Stimulated activated CD4-positive, alpha-beta T cell treated with anti-CD3 and anti-CD28 coated beads, Interleukin-1b, Interleukin-23, amount 100 ng/mL, for 24 hours (primary cell): ENCODE data around the gene CLIC5.

ENCODE experiments used
- DNase-seq, 4 experiments: peaks; one replicate each; pipeline ENCODE4 v3.0.0-alpha.2; 2020; ENCODE audit warnings: low read depth in 4 of 4, low spot score in 1 of 4

Gene CLIC5

GRCh38 chr6:45900808-45901752, 114.6 kb downstream of the CLIC5 start:
- no peak for DNase-seq

- DNase-seq = no peak
These were observed 116.0 kb downstream of the CLIC5 start for GRCh38 chr6:45899683-45899946.

- no peak for DNase-seq
These were observed 116.5 kb downstream of the CLIC5 start for GRCh38 chr6:45898941-45899682.

DNA sequence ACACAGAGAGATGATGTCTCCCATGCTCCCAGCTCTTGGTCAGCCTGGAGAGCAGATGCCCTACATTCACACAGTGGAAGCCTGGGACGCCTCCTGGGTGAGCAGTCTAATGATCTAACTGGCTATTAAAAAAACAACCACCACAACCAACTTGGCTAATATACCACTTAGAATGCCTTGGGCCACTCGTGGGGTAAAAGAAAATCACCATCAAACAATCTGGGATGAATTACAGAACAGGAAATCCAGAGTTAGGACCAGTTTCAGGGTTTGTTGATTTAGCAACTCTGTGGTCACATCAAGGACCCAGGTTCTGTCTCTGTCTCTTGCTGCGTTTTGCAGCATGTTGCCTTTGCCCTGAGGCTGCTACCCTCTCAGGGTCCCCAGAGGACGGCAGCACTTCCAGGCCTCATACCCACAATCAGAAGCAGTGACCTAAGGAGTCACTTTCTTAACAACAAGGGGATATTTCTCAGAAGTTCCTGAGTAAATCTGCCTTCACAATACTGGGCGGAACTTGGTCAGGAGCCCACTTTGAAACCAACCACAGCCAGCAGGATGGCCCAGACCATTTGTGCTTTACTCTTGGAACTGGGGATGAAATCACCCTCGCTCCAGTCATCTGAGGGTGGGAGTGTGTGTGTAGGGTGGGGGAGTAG, 118.7 kb downstream of the CLIC5 start:
- DNase-seq = no peak

DNA sequence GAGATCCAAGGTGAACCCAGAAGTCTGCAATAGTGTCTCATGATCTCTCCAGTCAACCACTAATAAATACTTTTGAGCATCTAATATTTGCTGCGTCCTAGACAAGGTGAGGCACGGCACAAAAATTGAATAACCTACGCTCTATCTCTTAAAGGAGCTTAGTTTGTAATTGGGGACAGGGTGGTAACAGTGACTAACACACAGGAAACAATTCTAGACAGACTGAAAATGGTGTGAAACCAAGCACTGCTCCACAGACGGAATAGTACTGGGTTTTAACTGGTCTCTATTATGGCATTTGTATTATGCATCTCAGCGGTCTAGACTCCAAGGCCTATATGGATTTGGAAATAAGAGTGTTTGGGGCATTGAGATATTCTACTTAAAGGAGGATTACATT, 120.1 kb downstream of the CLIC5 start:
- DNase-seq = no peak

DNA sequence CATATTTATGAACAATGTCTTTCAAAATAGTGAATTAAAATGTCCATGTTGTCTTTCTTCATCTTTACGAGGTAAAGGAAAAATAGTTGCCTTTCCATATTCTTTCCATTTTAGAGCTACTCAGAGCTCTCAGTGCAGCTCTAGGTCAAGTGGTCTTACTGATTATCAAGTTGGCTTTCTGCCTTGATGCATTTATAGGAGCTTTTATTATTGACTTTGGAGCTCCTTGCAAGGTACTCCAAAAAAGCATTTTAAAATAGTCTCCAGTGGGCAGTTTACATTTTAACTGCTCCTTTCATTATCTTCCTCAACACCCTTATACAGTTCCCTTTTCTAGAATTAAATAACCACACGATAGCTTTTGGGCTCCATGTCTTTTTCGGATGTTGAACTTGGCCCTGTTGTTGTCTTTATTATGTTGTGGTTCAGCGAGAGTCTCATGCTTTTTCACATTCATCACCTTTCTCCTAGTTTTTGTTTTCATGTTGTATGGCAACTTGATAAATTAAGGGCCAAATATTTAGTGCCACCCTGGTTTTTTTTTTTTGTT, 122.9 kb downstream of the CLIC5 start:
- DNase-seq = no peak

DNA sequence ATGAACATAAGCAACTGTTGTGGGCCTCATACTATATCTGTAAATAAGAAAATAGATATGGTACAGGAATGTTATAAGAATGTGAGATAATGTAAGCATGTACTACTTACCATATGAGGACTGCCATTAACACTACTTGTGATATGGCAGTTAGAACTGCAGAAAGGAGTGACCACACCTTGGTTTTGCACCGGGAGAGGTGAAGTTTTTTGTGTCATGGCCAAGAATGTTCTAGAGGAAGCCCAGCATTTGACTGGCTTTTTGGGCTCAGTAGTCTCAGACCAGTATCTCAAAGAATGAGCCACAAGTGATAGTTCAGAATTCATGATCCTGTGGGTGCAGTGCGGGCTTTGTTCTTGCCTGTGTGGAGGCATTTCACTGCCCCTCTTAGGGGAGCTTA, 123.5 kb downstream of the CLIC5 start:
- no peak for DNase-seq

GRCh38 chr6:45886776-45887175, 128.9 kb downstream of the CLIC5 start:
- no peak for DNase-seq

- DNase-seq = no peak
These were observed 131.3 kb downstream of the CLIC5 start for GRCh38 chr6:45884336-45884735.

- DNase-seq = no peak
These were observed 133.0 kb downstream of the CLIC5 start for GRCh38 chr6:45882671-45883070.

DNA sequence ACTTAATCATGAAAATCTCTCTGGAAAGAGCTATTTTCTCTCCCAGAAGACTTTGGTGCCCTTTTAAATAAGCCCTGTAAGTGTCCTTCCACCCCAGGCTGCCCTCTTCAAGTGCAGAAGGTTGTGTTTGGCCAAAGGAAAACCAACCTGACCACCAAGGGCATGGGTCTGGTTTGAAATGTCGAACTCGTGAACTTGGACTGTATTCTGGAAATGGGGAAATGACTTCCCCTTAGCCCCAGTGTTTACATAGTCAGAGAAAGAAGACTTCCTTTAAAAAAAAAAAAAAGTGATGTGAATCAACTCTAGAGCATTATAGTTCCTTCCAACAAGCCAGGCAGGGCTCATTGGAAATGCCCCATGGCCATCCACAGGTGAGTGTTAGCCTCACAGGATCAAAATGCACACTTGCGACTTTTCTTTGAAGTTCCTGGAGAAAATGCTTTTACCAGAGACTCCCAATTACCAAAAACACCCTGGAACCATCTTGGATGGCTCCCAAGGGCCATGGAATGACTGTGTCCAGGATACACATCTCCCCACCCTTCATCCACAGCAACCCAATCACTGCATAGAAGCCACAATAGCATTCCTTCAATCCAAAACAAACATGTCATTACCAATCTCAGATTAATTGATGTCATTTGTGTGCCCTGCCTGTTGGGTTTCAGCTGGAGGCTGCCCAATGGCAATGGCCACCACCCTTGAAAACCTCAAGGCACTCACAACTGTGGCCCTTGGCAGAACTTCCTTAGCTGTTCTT, 133.8 kb downstream of the CLIC5 start:
- DNase-seq = no peak

DNA sequence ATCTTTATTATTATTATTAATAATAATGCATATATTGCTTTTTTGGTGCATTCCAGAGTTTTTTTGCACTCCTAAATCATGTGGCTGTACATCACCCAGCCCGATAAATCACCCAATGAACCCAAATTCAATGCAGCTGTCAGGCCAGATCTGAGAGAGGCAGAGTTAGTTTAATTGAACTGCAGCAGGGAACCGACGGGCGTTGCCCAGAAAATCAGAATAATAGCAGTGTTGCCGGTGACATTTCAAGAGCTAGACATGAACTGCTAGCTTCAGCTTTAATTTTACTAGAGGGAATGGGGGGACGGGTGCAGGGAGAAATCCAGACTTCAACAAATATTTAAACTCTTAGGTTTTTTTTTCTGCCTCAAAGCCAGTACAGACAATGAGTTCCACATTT, 135.0 kb downstream of the CLIC5 start:
- no peak for DNase-seq

GRCh38 chr6:45880159-45880558, 135.5 kb downstream of the CLIC5 start:
- DNase-seq = no peak

DNA sequence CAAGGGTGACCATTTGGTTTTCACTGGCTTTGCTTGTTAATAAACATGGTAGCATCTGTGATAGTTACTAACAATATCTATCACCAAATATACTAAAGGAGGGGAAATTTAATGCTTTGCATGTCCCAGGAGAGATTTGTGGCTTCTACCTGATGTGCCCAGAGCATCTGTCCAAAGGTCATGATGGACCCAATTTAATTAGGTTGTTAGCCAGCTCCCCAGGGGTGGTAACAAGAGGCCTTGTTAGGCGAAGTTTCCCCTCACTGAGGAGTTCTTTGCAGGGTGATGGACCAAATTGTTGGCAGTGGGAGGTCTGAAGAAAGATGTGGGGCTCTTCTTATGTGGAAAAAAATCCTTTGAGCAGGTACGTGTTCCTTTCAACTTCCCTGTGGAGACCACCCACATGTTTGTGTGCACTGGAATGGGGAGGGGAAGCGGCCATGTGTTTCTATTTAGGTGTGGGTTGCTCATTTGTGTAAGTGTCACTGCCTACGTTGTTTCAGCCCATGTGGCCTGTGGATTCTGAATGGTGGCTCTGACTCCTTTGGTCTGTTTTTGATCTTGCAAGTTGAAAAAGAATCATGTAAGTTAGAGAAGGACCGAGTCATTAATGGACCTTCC, 137.6 kb downstream of the CLIC5 start:
- DNase-seq = no peak

DNA sequence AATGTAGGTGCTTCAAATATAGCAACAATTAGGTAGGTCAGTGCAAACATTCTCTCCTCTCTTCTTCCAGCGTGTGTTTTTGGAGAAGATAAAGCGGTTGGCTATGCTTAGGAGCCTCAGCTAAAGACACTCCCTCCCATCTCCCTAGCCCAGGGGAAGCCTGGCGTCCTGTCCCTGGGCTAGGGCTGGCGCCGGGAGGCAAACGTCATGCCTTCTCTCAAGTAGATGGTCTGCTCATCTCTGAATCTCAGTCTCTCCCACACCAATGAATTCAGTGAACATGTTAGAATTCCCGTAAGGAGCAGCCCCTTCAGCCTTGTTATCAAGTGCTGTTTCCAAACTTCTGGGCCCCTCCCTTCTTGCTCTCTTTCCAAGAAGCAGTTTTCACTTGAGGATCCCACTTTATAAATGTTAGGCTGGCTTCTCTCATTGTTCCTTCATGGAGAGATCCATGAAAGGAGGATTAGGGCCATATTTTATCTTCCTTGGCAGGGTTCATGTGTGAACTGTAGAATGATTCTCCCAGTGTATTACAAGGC, 142.8 kb downstream of the CLIC5 start:
- no peak for DNase-seq

- no peak for DNase-seq
These were observed 145.1 kb downstream of the CLIC5 start for GRCh38 chr6:45870531-45870930.

DNA sequence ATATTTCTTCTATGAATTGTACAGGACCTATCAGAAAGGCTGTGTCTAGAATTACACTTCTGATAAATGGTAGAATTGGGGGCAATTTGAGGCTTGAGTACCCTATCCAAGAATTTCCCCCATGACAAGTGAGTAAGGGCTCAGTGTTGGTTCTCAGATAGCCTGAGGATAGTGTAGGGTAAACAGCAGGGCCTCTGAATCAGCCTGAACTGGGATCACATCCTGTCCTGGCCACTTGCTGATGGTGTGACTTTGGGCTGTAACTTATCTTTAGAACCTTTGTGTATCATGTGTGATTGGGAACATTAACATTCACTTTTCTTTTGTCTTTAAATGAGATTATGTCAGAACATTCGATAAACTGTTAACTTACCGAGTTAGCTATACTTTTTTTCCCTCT, 151.0 kb downstream of the CLIC5 start:
- DNase-seq = no peak

DNA sequence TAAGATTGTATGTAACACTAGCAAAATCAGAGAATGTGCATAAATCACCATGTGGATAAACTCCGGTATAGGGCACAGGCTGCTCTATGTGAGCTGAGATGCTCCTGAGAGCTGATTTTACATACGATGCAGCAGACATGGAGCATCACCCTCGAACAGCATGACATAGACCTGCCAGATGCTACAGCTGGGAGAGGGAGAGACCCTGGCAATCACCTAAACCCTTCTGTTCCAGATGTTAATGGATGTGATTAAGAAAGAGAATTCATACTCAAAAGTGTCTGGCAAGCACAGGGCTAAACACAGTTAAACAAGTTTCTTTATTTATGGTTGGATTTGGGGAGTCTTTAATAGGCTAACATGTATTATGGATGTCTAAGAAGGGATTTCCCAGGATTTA, 157.0 kb downstream of the CLIC5 start:
- DNase-seq = no peak

DNA sequence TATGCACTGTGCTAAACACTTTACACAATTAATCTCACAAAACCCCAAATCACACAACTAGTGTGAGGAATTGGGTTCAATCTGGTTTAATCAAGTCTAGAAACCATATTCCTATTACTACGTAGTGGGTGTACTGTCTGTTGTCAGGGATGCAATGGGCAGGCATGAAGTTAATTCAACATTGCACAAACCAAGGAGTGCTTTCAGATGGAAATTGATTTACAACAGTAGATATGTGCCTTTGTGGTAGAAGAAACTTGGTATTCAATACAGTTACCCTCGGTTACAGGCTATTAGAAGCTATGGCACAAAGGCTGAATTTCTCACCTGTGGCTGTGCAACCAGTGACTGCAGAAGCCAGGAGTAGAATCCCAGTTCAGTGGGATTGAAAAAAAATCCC, 157.8 kb downstream of the CLIC5 start:
- no peak for DNase-seq

DNA sequence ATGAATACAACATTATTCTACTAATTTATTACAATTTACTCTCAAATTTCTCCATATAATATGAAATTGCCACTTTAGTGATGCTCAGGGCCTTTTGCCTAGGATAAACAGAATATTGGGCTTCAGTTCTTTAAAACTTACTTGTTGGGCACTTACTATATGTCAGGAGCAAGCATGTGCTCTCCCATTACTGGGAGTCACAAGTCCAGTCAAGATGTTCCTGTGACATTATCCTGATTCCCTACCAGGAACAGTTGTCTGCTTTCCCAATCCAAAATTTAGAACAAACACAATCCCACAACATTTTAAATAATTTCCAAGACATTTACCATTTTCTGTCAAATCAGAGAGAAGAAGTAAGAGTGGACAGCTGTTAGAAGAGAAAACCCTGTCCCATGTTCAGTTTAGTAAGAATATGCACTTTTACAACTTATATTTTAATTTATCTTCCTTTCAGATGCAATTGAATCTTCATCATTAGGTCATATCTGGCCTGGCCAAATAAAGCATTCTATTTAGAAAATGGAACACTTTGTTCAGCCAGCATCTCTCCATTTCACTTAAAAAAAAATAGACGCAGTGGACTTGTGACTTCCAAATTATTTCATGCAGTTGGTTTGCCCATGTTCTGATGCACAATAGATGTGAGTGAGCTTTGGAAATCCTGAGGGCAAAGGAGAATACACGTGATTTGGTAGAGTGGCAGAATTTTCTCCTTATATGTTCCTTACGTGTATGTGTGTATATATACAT, 159.8 kb downstream of the CLIC5 start:
- no peak for DNase-seq
